ENCODE results near the gene COMMD1. TPM values are rescaled to one million over a fixed set of nuclear protein-coding genes. Genes with fewer than 3 reads are reported as not detected.

The COMMD1 gene
- total RNA-seq, 1 donor from 2014 or later, result 43.0 TPM

DNA sequence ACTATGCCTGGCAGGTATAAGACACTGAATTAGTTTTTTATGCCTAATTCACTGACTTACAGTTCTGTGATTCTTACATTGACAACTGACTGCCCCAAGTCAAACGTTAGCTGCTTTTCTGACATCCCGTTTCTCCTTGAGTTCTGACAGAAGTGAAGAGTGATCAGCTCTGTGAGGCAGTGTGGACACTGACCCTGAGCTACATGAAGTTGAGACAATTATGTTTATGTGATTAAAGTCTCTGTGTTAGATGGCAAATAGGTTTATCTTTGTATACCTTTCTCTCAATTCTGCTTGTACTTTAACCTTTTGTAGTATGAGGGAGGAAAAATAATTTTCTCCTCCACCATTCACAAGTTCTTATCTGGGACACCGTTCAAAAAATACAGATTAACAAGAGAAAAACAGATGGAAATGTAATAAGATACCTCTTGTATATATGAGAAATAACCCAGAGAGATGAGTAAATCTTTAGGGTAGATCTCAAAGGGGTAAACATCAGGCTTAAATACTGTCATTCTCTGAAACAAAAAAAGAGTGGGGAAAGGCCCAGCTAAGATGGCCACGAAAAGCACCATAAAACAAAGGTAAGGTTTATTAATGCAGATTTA lies 205.0 kb downstream of the COMMD1 start:
- Histone ChIP-seq H3K9me3 (no peaks in the 10 kb centered on the region), H3K4me1 (peaks cover 19% of the 10 kb centered on the region), H3K27ac (no peak overlapping the region), H3K36me3 (no peaks in the 10 kb centered on the region), H3K4me3 (no peak overlapping the region), H3K27me3 (no peaks in the 10 kb centered on the region)
- no peak for DNase-seq (ENCODE audit: extremely low spot score in 2 of 2)
- TF ChIP-seq POLR2A (IDR thresholded peaks at IDR 0.05) (no peak), POLR2AphosphoS5 (IDR thresholded peaks at IDR 0.05; ENCODE audit: insufficient read depth in 1 of 2, low read depth in 1 of 2) (no peak)
- TF ChIP-seq, protein P1, sequence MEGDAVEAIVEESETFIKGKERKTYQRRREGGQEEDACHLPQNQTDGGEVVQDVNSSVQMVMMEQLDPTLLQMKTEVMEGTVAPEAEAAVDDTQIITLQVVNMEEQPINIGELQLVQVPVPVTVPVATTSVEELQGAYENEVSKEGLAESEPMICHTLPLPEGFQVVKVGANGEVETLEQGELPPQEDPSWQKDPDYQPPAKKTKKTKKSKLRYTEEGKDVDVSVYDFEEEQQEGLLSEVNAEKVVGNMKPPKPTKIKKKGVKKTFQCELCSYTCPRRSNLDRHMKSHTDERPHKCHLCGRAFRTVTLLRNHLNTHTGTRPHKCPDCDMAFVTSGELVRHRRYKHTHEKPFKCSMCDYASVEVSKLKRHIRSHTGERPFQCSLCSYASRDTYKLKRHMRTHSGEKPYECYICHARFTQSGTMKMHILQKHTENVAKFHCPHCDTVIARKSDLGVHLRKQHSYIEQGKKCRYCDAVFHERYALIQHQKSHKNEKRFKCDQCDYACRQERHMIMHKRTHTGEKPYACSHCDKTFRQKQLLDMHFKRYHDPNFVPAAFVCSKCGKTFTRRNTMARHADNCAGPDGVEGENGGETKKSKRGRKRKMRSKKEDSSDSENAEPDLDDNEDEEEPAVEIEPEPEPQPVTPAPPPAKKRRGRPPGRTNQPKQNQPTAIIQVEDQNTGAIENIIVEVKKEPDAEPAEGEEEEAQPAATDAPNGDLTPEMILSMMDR (IDR thresholded peaks at IDR 0.05), result no peak
- intact Hi-C loops (cut with DNase I), result no loop called here

GRCh38 chr2:62112179-62112578 lies 206.7 kb downstream of the COMMD1 start:
- Histone ChIP-seq H3K4me1 (peaks cover 19% of the 10 kb centered on the region), H3K27me3 (no peaks in the 10 kb centered on the region), H3K4me3 (no peak overlapping the region), H3K27ac (peak overlapping the region; percentile 52), H3K36me3 (no peaks in the 10 kb centered on the region), H3K9me3 (no peaks in the 10 kb centered on the region)
- intact Hi-C loops (cut with DNase I), result no loop called here
- TF ChIP-seq POLR2AphosphoS5 (IDR thresholded peaks at IDR 0.05; ENCODE audit: insufficient read depth in 1 of 2, low read depth in 1 of 2) (peak in 1 of 2 donors; percentile 94), POLR2A (IDR thresholded peaks at IDR 0.05) (no peak)
- TF ChIP-seq, protein P1 (IDR thresholded peaks at IDR 0.05), result no peak
- DNase-seq (ENCODE audit: extremely low spot score in 2 of 2), result no peak

DNA sequence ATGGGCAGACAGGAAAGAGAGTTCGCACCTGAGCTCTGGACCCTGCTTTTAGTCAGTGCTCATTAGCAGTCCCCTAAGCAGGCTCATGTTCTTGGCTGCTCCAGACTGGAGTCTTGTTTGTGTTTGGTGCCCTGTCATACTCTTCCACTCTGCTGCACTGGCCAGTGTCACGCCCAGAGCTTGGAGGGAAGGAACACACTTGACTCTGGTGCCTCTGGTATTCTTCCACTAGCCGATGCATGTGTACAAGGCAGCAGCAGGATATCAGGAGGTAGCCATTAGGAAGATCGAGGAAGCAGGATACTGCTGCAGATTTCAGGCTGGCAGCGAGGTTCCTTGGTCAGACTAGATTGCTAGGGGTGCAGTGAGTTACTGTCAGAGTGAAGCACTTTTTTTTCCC lies 209.1 kb downstream of the COMMD1 start:
- H3K36me3 ChIP-seq, result no peaks in the 10 kb centered on the region
- H3K4me3 ChIP-seq, result no peak overlapping the region
- no peak for DNase-seq (ENCODE audit: extremely low spot score in 2 of 2)
- no peaks in the 10 kb centered on the region for H3K27me3 ChIP-seq
- H3K4me1 ChIP-seq, result peaks cover 19% of the 10 kb centered on the region
- no peak overlapping the region for H3K27ac ChIP-seq
- H3K9me3 ChIP-seq, result no peaks in the 10 kb centered on the region
- intact Hi-C loops (cut with DNase I), result no loop called here
- TF ChIP-seq POLR2A (IDR thresholded peaks at IDR 0.05) (no peak), POLR2AphosphoS5 (IDR thresholded peaks at IDR 0.05; ENCODE audit: insufficient read depth in 1 of 2, low read depth in 1 of 2) (no peak)
- TF ChIP-seq, protein P1 (IDR thresholded peaks at IDR 0.05), result no peak

GRCh38 chr2:62116983-62117382 lies 211.5 kb downstream of the COMMD1 start:
- intact Hi-C loops (cut with DNase I), result no loop called here

DNA sequence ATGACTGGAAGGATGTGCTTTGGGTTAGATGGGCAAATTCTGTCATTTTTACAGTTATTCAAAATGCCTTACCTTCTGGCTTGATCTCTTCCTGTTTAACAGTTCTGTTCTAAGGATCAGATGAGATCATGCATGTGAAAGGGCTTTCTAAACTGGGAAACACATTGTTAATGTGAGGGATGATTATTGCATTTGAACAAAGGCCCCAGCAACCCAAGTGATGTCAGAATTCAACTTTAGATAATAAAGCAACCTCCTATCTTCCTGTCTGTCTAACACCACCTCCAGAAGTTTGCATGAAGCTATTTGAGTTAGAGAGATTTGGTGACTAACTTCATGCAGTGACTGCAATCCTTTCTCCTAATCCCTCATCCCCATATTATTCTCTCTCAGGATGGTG lies 212.7 kb downstream of the COMMD1 start:
- no peak for TF ChIP-seq POLR2AphosphoS5 (IDR thresholded peaks at IDR 0.05; ENCODE audit: insufficient read depth in 1 of 2, low read depth in 1 of 2)
- no peak for TF ChIP-seq POLR2A (IDR thresholded peaks at IDR 0.05)
- TF ChIP-seq, protein P1 (IDR thresholded peaks at IDR 0.05), result no peak
- no peaks in the 10 kb centered on the region for H3K36me3 ChIP-seq
- intact Hi-C loops (cut with DNase I), result no loop called here

More at GRCh38 chr2:62116983-62117382, 211.5 kb downstream of the COMMD1 start:
- Histone ChIP-seq H3K27me3 (no peaks in the 10 kb centered on the region), H3K27ac (no peak overlapping the region), H3K36me3 (no peaks in the 10 kb centered on the region), H3K9me3 (no peaks in the 10 kb centered on the region), H3K4me3 (no peak overlapping the region), H3K4me1 (peaks cover 7% of the 10 kb centered on the region)
- DNase-seq (ENCODE audit: extremely low spot score in 2 of 2), result no peak
- TF ChIP-seq POLR2AphosphoS5 (IDR thresholded peaks at IDR 0.05; ENCODE audit: insufficient read depth in 1 of 2, low read depth in 1 of 2) (no peak), POLR2A (IDR thresholded peaks at IDR 0.05) (no peak)
- TF ChIP-seq, protein P1 (IDR thresholded peaks at IDR 0.05), result no peak

More for the DNA sequence above, 212.7 kb downstream of the COMMD1 start:
- Histone ChIP-seq H3K9me3 (no peaks in the 10 kb centered on the region), H3K4me1 (no peaks in the 10 kb centered on the region), H3K4me3 (no peak overlapping the region), H3K27me3 (no peaks in the 10 kb centered on the region), H3K27ac (no peak overlapping the region)
- DNase-seq (ENCODE audit: extremely low spot score in 2 of 2), result no peak

All from vagina (tissue), 2 donors.